Gastrocnemius medialis (tissue), 4 donors: ENCODE results near the gene ATP8B4. TPM values are rescaled to one million over a fixed set of nuclear protein-coding genes. Genes with fewer than 3 reads are reported as not detected.

Experiments used
- ATAC-seq, 2 donors: fragments of 150-250 bp; one replicate each; pipeline ENCODE4 v1.9.1; 2016
- DNase-seq, 2 donors: peaks; one replicate each; pipeline ENCODE4 v3.0.0-alpha.2; 2019
- H3K27ac ChIP-seq, 4 donors: fragments of 200-600 bp; sonication (generic); 1 replicate in 1 of 4; 2 replicates in 3 of 4; pipeline ENCODE4 v1.5.1; 2016 to 2018; ENCODE audit warnings: mild to moderate bottlenecking in 2 of 4, moderate library complexity in 1 of 4
- H3K27me3 ChIP-seq, 3 donors: fragments of 200-600 bp; sonication (generic) in 2 of 3; 1 replicate in 1 of 3; 2 replicates in 2 of 3; pipeline versions ENCODE4 v1.5.1 to v1.6.0; 2016 to 2019; ENCODE audit warnings: mild to moderate bottlenecking in 1 of 3, moderate library complexity in 1 of 3
- H3K36me3 ChIP-seq, 2 donors: fragments of 200-600 bp; sonication (generic) in 1 of 2; one replicate each; pipeline ENCODE4 v1.5.1; 2017 to 2018
- H3K4me1 ChIP-seq, 2 donors: fragments of 200-600 bp; sonication (generic) in 1 of 2; one replicate each; pipeline ENCODE4 v1.5.1; 2016 to 2017; ENCODE audit warnings: mild to moderate bottlenecking in 2 of 2
- H3K4me3 ChIP-seq, 4 donors: fragments of 200-600 bp; sonication (generic) in 3 of 4; 1 replicate in 1 of 4; 2 replicates in 3 of 4; pipeline ENCODE4 v1.5.1; 2016 to 2019; ENCODE audit warnings: mild to moderate bottlenecking in 2 of 4
- H3K9me3 ChIP-seq, 3 donors: fragments of 200-600 bp; sonication (generic) in 2 of 3; 1 replicate in 1 of 3; 2 replicates in 2 of 3; pipeline ENCODE4 v1.5.1; 2016 to 2019
- POLR2A ChIP-seq, 2 donors: fragments of 450-650 bp; IDR thresholded peaks; one replicate each; pipeline ENCODE4 v1.6.1; 2017; ENCODE audit warnings: antibody characterized with exemption in 2 of 2, mild to moderate bottlenecking in 2 of 2, moderate library complexity in 2 of 2
- in situ Hi-C, 4 donors: fragments of 200-750 bp; cut with MboI; loops; one replicate each; pipeline versions ENCODE4 v1.15.0 to v1.8.0; 2017; ENCODE audit warnings: low sequenced_read_pairs in 4 of 4
- intact Hi-C: fragments of 100-400 bp; cut with DNase I; formaldehyde crosslinking; loops from one replicate; pipeline ENCODE4 v1.15.1; 2023; ENCODE audit warnings: low total_unique reads
- total RNA-seq, 4 donors: library from RNA; depleted of rRNA; stranded (reverse); fragments of >200 nt; gene quantifications; one replicate each; pipeline versions ENCODE4 v1.1.0 to v1.2.3, GENCODE V29; 2016
- TF ChIP-seq, protein P1 (sequence below), 5 experiments: fragments of 450-650 bp in 3 of 5; fragments of 200-600 bp in 2 of 5; sonication (generic) in 2 of 5; IDR thresholded peaks in 4 of 5; conservative IDR thresholded peaks in 1 of 5; 1 replicate in 4 of 5; 2 replicates in 1 of 5; pipeline ENCODE4 v1.5.1; 2016 to 2019; ENCODE audit warnings: antibody characterized with exemption in 5 of 5, mild to moderate bottlenecking in 3 of 5, moderate library complexity in 3 of 5

The ATP8B4 gene
- total RNA-seq, 4 donors from 2014 or later = 1.7 to 3.4 (median 2.4) TPM

GRCh38 chr15:49908236-49908932 lies 210.6 kb downstream of the ATP8B4 start:
- no peak overlapping the region for H3K4me3 ChIP-seq
- no peaks in the 10 kb centered on the region for H3K4me1 ChIP-seq
- no peaks in the 10 kb centered on the region for H3K27me3 ChIP-seq
- DNase-seq (no peak), ATAC-seq (no peak)
- no peak for TF ChIP-seq POLR2A (IDR thresholded peaks at IDR 0.05)
- TF ChIP-seq, protein P1, sequence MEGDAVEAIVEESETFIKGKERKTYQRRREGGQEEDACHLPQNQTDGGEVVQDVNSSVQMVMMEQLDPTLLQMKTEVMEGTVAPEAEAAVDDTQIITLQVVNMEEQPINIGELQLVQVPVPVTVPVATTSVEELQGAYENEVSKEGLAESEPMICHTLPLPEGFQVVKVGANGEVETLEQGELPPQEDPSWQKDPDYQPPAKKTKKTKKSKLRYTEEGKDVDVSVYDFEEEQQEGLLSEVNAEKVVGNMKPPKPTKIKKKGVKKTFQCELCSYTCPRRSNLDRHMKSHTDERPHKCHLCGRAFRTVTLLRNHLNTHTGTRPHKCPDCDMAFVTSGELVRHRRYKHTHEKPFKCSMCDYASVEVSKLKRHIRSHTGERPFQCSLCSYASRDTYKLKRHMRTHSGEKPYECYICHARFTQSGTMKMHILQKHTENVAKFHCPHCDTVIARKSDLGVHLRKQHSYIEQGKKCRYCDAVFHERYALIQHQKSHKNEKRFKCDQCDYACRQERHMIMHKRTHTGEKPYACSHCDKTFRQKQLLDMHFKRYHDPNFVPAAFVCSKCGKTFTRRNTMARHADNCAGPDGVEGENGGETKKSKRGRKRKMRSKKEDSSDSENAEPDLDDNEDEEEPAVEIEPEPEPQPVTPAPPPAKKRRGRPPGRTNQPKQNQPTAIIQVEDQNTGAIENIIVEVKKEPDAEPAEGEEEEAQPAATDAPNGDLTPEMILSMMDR (IDR thresholded peaks at IDR 0.05 in 4 of 5, conservative IDR thresholded peaks at IDR 0.05 in 1 of 5) = no peak
- no peaks in the 10 kb centered on the region for H3K9me3 ChIP-seq
- intact Hi-C loops = no loop called here
- no peaks in the 10 kb centered on the region for H3K36me3 ChIP-seq
- no peak overlapping the region for H3K27ac ChIP-seq
- in situ Hi-C loops = loop anchor here in 1 of 4 donors (25.0 kb wide), 1 partner anchor 96 kb away; no protein-coding TSS in a partner anchor

GRCh38 chr15:49906966-49907365 lies 212.1 kb downstream of the ATP8B4 start:
- no peak for TF ChIP-seq POLR2A (IDR thresholded peaks at IDR 0.05)
- TF ChIP-seq, protein P1 (IDR thresholded peaks at IDR 0.05 in 4 of 5, conservative IDR thresholded peaks at IDR 0.05 in 1 of 5) = no peak
- H3K27me3 ChIP-seq = no peaks in the 10 kb centered on the region
- intact Hi-C loops (no loop called here), in situ Hi-C loops (loop anchor here in 1 of 4 donors (25.0 kb wide), 1 partner anchor 95 kb away; no protein-coding TSS in a partner anchor)
- H3K4me3 ChIP-seq = no peak overlapping the region
- DNase-seq (no peak), ATAC-seq (no peak)
- H3K4me1 ChIP-seq = no peaks in the 10 kb centered on the region
- no peaks in the 10 kb centered on the region for H3K9me3 ChIP-seq
- no peak overlapping the region for H3K27ac ChIP-seq
- H3K36me3 ChIP-seq = no peaks in the 10 kb centered on the region

DNA sequence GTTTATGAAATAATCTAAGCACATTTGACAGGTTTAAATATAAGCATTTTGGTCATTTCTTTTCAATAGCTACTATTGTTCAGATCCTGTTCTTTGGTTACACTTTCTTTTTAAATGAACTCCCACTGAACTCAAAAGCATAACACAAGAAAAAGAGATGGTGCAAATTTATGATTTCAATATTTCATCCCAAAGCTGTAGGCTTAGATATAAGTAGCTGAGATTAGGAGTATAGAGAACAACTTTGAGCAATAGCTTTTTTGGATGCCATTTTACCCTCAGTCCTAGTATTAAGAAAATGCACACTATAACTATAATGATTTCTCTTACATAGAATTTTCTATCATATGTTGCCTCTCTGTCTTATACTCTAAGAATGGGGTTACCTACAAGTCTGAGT lies 213.8 kb downstream of the ATP8B4 start:
- no peaks in the 10 kb centered on the region for H3K36me3 ChIP-seq
- no peaks in the 10 kb centered on the region for H3K27me3 ChIP-seq
- H3K9me3 ChIP-seq = no peaks in the 10 kb centered on the region
- intact Hi-C loops = no loop called here
- H3K4me3 ChIP-seq = no peak overlapping the region
- DNase-seq = no peak
- no peak overlapping the region for H3K27ac ChIP-seq
- no peaks in the 10 kb centered on the region for H3K4me1 ChIP-seq
- ATAC-seq = no peak
- in situ Hi-C loops = loop anchor here in 1 of 4 donors (25.0 kb wide), 1 partner anchor 93 kb away; no protein-coding TSS in a partner anchor
- TF ChIP-seq, protein P1 (IDR thresholded peaks at IDR 0.05 in 4 of 5, conservative IDR thresholded peaks at IDR 0.05 in 1 of 5) = no peak
- TF ChIP-seq POLR2A (IDR thresholded peaks at IDR 0.05) = no peak

DNA sequence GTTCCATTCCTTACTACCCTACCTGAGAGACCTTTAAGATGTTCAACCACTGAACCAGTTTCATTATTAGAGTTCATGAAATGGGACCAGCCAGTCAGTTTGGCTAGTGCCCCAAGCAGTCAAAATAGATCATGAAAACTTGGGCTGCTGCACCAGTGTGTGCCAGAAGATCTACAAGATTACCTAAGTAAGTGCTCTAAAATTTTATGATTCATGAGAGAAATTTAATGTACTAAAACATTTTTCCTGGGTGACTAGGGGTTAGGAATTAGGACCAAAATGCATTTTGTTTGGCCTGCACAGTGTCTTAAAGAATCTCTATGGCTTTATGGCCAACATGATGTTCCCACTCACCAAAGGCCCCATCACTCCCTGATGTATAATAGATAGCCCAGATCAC lies 214.7 kb downstream of the ATP8B4 start:
- in situ Hi-C loops (loop anchor here in 1 of 4 donors (25.0 kb wide), 1 partner anchor 92 kb away; no protein-coding TSS in a partner anchor), intact Hi-C loops (no loop called here)
- Histone ChIP-seq H3K9me3 (no peaks in the 10 kb centered on the region), H3K4me3 (no peak overlapping the region), H3K27ac (no peak overlapping the region), H3K36me3 (no peaks in the 10 kb centered on the region), H3K4me1 (no peaks in the 10 kb centered on the region), H3K27me3 (no peaks in the 10 kb centered on the region)
- TF ChIP-seq, protein P1 (IDR thresholded peaks at IDR 0.05 in 4 of 5, conservative IDR thresholded peaks at IDR 0.05 in 1 of 5) = no peak
- no peak for TF ChIP-seq POLR2A (IDR thresholded peaks at IDR 0.05)
- ATAC-seq = no peak
- DNase-seq = no peak
